Brain microvascular endothelial cell (primary cell): Measurements from ENCODE around the gene SPINK7.
"Not testable (repeated sequence)": the region's sequence is repeated elsewhere in the genome, so short reads cannot be mapped to it uniquely, and the experiment has no call there.

Experiments used
- DNase-seq: peaks from one replicate; pipeline ENCODE4 v3.0.0-alpha.2; 2020
- H3K27ac ChIP-seq: fragments of 250-450 bp; sonication (Bioruptor Pico); 2 replicates; pipeline ENCODE4 v1.5.1; 2020; ENCODE audit warnings: mild to moderate bottlenecking, moderate library complexity
- H3K27me3 ChIP-seq: fragments of 250-450 bp; sonication (Bioruptor Pico); replicated peaks from 2 replicates; pipeline ENCODE4 v1.5.1; 2020; ENCODE audit warnings: mild to moderate bottlenecking
- H3K36me3 ChIP-seq: fragments of 250-450 bp; sonication (Bioruptor Pico); replicated peaks from 2 replicates; pipeline ENCODE4 v1.5.1; 2020; ENCODE audit warnings: mild to moderate bottlenecking
- H3K4me3 ChIP-seq: 2 replicates; pipeline ENCODE4 v1.5.1; 2011; ENCODE audit warnings: low read depth, mild to moderate bottlenecking, control low read depth, low read length, moderate library complexity
- in situ Hi-C: cut with HindIII; loops from 2 replicates; pipeline ENCODE4 v1.10.0; 2017; ENCODE audit warnings: low sequenced_read_pairs, low pct_ligation_motif_present
- TF ChIP-seq, protein P1 (sequence below): IDR thresholded peaks from 2 replicates; pipeline ENCODE4 v1.5.1; 2011; ENCODE audit warnings: low read depth, mild to moderate bottlenecking, moderate library complexity, low read length, control low read depth, inconsistent platforms; ENCODE audit errors: missing control alignments

The SPINK7 gene

DNA sequence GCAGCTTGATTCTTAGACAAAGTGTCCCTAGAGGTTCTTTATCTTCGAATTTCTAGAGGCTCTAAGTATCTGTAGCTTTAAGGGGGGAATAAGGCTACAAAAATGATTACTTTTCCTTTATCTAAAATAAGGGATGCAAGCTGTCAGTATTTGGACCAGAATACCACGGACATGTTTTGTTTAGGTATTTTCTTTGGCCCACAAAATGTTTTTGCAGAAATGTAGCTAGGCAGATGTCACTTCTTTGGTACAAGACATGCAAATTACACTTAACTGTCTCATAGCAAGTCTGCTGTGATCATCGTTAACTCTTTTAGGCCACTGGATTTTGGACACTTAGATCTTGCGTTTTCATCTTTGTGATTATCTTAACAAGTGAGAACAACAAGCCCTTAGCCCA lies 2.5 kb downstream of the SPINK7 start:
- Histone ChIP-seq H3K27ac (no peak overlapping the region), H3K27me3 (no peaks in the 10 kb centered on the region), H3K4me3 (no peak overlapping the region), H3K36me3 (no peaks in the 10 kb centered on the region)
- TF ChIP-seq, protein P1, sequence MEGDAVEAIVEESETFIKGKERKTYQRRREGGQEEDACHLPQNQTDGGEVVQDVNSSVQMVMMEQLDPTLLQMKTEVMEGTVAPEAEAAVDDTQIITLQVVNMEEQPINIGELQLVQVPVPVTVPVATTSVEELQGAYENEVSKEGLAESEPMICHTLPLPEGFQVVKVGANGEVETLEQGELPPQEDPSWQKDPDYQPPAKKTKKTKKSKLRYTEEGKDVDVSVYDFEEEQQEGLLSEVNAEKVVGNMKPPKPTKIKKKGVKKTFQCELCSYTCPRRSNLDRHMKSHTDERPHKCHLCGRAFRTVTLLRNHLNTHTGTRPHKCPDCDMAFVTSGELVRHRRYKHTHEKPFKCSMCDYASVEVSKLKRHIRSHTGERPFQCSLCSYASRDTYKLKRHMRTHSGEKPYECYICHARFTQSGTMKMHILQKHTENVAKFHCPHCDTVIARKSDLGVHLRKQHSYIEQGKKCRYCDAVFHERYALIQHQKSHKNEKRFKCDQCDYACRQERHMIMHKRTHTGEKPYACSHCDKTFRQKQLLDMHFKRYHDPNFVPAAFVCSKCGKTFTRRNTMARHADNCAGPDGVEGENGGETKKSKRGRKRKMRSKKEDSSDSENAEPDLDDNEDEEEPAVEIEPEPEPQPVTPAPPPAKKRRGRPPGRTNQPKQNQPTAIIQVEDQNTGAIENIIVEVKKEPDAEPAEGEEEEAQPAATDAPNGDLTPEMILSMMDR, result no peak
- in situ Hi-C loops, result no loop called here
- DNase-seq, result no peak

DNA sequence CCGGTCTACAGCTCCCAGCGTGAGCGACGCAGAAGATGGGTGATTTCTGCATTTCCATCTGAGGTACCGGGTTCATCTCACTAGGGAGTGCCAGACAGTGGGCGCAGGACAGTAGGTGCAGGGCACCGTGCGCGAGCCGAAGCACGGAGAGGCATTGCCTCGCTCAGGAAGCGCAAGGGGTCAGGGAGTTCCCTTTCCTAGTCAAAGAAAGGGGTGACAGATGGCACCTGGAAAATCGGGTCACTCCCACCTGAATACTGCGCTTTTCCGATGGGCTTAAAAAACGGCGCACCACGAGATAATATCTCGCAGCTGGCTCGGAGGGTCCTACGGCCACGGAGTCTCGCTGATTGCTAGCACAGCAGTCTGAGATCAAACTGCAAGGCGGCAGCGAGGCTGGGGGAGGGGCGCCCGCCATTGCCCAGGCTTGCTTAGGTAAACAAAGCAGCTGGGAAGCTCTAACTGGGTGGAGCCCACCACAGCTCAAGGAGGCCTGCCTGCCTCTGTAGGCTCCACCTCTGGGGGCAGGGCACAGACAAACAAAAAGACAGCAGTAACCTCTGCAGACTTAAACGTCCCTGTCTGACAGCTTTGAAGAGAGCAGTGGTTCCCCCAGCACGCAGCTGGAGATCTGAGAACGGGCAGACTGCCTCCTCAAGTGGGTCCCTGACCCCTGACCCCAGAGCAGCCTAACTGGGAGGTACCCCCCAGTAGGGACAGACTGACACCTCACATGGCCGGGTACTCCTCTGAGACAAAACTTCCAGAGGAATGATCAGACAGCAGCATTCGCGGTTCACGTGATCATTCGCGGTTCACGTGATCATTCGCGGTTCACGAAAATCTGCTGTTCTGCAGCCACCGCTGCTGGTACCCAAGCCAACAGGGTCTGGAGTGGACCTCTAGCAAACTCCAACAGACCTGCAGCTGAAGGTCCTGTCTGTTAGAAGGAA lies 8.1 kb downstream of the SPINK7 start:
- H3K27ac ChIP-seq, H3K27me3 ChIP-seq, in situ Hi-C loops, H3K36me3 ChIP-seq, DNase-seq: not testable (repeated sequence)
- peak overlapping the region; percentile 46 for H3K4me3 ChIP-seq

DNA sequence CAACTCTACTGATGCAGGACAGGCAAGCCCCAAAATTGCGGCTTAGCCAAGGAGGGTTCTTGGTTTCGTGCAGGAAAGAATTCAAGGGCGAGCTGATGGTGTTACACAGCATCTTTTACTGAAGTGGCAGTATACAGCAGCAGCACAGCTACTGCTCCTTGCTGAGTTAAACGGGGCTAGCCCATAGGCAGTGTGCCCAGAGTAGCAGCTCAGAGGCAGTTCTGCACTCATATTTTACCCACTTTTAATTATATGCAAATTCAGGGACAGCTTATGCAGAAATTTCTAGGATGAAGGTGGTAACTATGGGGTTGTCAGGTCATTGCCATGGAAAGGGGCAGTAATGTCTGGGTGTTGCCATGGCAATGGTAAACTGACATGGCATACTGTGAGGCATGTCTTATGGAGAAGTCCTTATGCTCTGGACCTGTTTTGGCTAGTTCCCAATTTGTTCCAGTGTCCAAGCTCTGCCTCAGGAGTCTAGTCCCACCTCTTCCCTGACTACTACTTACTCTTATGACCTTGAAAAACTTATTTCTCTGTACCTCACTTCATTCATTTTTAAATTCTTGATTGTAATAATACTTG lies 21.1 kb downstream of the SPINK7 start:
- H3K4me3 ChIP-seq, result no peak overlapping the region
- in situ Hi-C loops, result no loop called here

DNA sequence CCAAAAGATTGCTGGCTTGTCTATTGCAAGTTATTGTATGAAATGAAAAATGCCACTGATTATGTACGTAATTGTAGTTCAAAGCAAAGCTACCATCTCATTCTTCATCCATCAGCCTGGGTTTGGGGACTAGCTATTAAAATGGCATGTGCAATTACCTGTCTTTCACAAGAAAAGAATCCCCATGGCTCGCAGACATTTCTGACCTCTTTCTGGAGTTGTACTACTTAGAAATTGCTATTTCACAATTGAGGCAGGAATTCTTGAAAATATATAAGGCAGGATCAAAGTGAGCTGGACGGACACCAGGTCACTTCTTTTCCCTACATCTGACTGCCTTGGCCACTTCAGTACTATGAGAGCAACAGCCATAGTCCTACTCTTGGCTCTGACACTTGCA lies 23.0 kb downstream of the SPINK7 start, which contains the start of gene SPINK9:
SPINK9 (plus strand) TSS at position 301 of the 400 bp plus-strand sequence; CDS start at position 356, 55 bp downstream.
- no peak for DNase-seq
- Histone ChIP-seq H3K27ac (no peak within 1 kb of the TSS), H3K27me3 (no peaks in the 10 kb centered on the region), H3K4me3 (no peak within 1 kb of the TSS), H3K36me3 (no peaks in the 10 kb centered on the region)
- TF ChIP-seq, protein P1, result no peak
- in situ Hi-C loops, result no loop called here

More for the DNA sequence above, 21.1 kb downstream of the SPINK7 start:
- no peak for DNase-seq
- TF ChIP-seq, protein P1, result no peak
- H3K36me3 ChIP-seq, result no peaks in the 10 kb centered on the region
- no peak overlapping the region for H3K27ac ChIP-seq
- no peaks in the 10 kb centered on the region for H3K27me3 ChIP-seq

DNA sequence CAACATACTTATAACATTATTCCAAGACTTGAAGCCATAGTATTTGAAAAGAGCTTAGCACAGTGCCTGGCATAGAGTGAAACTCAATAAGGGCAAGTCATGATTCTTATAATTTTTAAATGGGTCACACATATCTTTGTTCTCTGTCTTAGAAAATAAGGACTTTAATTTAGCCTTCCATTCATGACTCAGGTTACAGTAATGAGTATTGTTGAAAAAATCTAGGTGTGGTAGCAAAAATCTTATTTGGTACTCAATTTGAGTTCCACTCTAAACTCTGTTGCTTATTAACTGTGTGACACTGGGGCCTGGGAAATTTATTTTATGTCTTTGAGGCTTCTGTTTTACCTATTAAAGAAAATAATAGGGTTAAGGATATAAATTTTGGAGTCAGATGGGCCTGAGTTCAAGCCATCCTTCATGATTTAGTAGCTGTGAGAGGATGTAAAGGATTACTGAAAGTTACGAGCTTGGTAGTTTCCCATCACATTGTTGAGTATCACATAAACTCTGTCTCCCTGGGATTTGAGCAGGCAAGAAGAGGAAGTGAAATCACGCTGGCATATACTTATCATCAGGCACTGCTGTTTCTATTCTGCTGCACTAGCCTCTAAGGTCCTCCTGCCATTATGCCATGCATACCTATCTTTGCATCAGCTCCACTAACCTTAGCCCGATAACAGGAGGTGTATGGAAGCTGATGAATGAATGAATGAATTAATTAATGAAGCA lies 24.6 kb downstream of the SPINK7 start:
- TF ChIP-seq, protein P1, result no peak
- in situ Hi-C loops, result no loop called here
- DNase-seq, result no peak
- no peak overlapping the region for H3K4me3 ChIP-seq
- H3K27ac ChIP-seq, result no peak overlapping the region
- H3K36me3 ChIP-seq, result no peaks in the 10 kb centered on the region
- H3K27me3 ChIP-seq, result no peaks in the 10 kb centered on the region
